Stimulated activated CD8-positive, alpha-beta memory T cell treated with anti-CD3 and anti-CD28 coated beads, Interleukin-15, amount 100 ng/mL, for 24 hours (primary cell): ENCODE data around the gene DEPP1.

Source experiments
- DNase-seq: peaks from one replicate; pipeline ENCODE4 v3.0.0-alpha.2; 2020; ENCODE audit warnings: low read depth

DEPP1 gene

GRCh38 chr10:44954042-44954441 is 24.6 kb downstream of the DEPP1 start:
- no peak for DNase-seq

- no peak for DNase-seq
Observed at GRCh38 chr10:44952779-44953231, 25.8 kb downstream of the DEPP1 start.

- no peak for DNase-seq
Observed at GRCh38 chr10:44951576-44952226, 26.9 kb downstream of the DEPP1 start.

- DNase-seq: no peak
Observed at GRCh38 chr10:44950326-44951225, 28.0 kb downstream of the DEPP1 start.

- no peak for DNase-seq
Observed at GRCh38 chr10:44949915-44950314, 28.7 kb downstream of the DEPP1 start.

- DNase-seq: no peak
Observed at GRCh38 chr10:44949127-44949802, 29.3 kb downstream of the DEPP1 start.

- no peak for DNase-seq
Observed at GRCh38 chr10:44948642-44949041, 30.0 kb downstream of the DEPP1 start.

- no peak for DNase-seq
Observed at GRCh38 chr10:44947371-44948152, 31.0 kb downstream of the DEPP1 start.

- no peak for DNase-seq
Observed at GRCh38 chr10:44946205-44946604, 32.4 kb downstream of the DEPP1 start.

- DNase-seq: no peak
Observed at GRCh38 chr10:44944354-44944753, 34.3 kb downstream of the DEPP1 start.

GRCh38 chr10:44939691-44940401 is 38.8 kb downstream of the DEPP1 start:
- DNase-seq: no peak

- DNase-seq: no peak
Observed at GRCh38 chr10:44938956-44939355, 39.7 kb downstream of the DEPP1 start.

- DNase-seq: no peak
Observed at GRCh38 chr10:44937196-44938005, 41.2 kb downstream of the DEPP1 start.

- DNase-seq: no peak
Observed at GRCh38 chr10:44936314-44936975, 42.2 kb downstream of the DEPP1 start.

- no peak for DNase-seq
Observed at GRCh38 chr10:44935966-44936295, 42.7 kb downstream of the DEPP1 start.

- no peak for DNase-seq
Observed at GRCh38 chr10:44935201-44935965, 43.2 kb downstream of the DEPP1 start.

- no peak for DNase-seq
Observed at GRCh38 chr10:44934416-44935200, 44.0 kb downstream of the DEPP1 start.
